HG02763 (cell line): ENCODE measurements around the gene PDLIM1.

ENCODE experiments used
- ATAC-seq: cut with Tn5 transposase; IDR thresholded peaks from one replicate; pipeline ENCODE4 v1.9.1; 2021; ENCODE audit warnings: mild to moderate bottlenecking, moderate library complexity; ENCODE audit not compliant: unreplicated experiment

Gene PDLIM1, protein sequence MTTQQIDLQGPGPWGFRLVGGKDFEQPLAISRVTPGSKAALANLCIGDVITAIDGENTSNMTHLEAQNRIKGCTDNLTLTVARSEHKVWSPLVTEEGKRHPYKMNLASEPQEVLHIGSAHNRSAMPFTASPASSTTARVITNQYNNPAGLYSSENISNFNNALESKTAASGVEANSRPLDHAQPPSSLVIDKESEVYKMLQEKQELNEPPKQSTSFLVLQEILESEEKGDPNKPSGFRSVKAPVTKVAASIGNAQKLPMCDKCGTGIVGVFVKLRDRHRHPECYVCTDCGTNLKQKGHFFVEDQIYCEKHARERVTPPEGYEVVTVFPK

DNA sequence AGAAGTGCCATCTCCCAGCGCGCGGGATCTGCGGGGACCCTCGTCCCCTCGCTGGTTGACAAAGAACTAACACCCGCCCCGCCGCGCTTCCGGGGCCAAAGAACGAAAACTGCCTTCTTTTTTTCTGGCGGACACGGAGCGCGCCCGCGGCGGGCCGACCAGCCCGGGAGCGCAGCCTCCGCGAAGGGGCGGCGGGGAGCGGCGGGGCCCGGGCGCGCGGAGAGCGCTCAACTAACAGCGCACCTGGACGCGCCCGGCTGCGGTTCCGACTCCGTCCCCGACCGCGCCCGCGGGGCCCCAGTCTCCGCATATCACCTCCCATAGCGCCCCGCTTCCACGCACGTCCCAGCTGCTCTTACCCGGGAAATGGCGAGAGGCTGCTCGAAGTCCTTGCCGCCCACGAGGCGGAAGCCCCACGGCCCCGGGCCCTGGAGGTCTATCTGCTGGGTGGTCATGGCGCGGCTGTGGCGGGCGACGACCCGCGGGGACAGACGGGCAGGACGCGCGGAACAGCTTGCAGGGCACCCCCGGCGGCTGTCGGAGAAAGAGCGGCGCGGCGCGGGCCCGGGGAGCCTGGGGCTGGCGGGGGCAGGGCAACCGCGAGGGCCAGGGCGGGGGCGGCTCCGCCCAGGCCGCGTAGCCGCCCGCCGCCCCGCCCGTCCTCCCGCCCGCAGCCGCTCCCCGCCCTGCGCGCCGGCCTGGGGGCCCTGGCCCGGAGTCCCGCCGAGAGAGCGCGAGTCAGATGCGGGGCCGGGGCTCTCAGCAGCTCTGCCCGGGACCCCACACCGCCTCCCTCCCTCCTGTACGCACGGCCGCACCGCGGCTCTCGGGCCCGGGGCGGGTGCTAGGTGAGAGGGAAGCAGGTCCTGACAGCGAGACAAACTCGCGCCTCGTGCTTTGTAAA, at the start of gene PDLIM1:
TSS of gene PDLIM1 (minus strand) at position 543 of the 904 bp plus-strand sequence. CDS start at position 455, 88 bp downstream.
- peak; percentile 44 for ATAC-seq

DNA sequence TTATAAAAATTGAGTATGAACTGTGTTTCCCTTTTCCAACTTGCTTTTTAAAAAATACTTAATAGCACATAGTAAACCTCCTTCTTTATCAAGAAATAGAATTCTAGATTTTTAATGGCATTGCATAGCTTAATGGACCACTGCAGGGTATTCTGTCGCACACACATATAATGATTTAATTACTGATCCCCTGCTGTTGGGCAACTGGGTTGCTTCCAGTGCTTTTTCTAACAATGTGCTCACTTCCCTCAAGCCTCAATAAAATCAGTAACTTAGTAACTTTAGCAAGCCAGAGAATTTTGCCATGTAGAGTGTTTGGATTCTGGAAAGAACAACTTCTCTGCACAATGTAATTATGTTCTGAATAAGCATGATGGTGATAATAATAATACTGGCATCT, 49.1 kb upstream of the PDLIM1 start:
- no peak for ATAC-seq

DNA sequence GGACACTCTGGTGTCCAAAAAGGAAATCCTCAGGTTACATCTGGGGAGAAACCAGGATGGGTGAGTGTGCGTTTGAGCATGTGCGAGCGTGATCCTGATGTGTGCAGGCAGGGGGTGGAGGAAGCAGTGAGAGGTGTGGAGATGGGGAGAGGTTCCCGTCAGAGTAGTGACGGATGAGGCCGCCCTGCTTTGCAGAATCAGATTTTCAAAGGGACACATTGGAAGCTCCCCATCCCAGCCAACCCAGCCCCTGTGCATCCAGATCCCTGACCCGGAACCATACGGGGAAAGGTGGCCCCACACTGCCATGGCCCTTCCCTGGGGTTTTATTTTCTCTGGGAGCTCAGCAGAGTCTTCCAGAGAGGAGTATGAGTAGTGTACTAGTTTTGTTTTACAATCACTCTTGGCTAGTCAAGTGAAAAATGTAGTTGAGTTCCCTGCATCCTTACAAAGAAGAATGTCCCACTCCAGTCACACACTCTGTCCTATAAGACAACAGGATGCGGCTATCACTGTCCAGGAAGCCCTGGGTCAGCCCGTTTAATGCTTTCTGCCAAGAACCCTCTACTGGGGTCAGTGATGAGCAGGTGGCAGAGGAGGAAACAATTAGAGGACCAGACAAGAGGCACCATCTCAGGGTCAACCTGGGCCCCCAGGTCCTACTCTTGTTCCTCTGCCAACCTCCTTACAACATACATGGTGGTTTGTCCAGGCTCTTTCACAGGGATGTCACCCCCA, 46.8 kb upstream of the PDLIM1 start:
- no peak for ATAC-seq

DNA sequence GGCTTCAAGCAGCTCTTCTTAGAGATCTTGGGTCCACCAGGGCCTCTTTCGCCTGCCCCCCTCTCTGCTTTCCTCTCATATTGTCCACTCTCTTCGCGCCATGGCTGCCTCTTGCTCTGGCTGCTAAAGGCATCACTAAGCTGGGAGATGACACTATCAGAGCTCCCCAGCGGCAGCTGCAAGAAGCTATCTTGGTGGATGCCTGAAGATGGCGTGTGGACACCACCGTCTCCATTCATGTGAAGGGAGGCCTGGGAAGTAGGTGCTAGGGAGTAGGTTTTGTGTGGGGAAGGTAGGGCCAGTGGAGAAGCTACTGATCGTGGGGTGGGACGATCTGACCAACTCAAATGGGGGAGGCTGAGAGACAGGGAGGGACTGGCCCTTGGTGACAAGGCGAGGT, 45.9 kb upstream of the PDLIM1 start:
- ATAC-seq: no peak

DNA sequence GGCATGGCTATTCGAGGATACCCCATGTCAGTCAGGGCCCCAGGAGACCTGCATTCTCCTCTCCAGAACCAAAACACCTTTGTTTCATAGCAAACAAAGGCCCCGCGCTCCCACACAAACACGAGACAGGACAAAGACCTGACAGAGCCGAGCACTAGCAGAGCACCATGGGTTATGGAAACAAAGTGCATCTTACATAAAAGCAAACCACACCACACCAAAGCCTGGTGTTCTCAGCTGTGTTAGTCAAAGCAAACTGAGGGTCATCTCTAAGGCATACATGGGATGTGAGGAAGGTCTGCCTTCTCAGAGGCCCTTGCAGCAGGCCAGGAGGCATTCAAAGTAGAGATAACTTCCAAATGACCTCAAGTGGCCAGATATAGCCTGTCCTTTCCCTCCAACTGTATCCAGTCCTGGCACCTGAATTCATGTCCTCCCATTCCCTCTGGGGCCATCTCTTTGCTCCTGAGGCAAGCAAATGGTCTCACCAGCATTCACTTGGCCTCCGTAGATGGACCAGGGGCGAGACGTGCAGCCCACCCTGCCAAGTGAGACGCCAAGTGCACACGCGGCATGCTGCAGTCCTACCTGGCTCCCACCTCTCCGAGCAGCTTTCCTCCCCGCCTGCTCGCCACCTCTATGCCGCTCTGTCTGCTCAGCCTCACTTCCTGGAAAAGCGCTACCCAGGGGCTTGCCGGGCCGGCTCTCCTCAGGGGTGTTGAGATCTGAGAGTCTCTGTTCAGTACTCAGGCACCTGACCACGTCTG, 45.3 kb upstream of the PDLIM1 start:
- no peak for ATAC-seq

DNA sequence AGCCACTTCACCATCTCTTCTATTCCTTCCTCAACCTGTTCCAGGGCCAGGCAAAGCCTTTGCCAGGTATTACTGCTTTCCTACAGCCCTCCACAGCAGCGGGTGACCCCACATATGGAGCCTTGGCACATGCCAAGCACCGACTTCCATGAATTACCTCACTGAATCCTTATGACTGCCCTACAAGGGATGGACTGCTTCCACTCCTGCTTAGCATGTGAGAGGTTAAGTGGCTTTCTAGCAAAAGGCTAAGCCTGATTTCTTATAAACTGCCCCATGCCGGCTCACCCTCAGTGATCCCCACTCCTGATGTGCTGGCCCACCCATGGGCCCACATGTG, 44.0 kb upstream of the PDLIM1 start:
- ATAC-seq: no peak

DNA sequence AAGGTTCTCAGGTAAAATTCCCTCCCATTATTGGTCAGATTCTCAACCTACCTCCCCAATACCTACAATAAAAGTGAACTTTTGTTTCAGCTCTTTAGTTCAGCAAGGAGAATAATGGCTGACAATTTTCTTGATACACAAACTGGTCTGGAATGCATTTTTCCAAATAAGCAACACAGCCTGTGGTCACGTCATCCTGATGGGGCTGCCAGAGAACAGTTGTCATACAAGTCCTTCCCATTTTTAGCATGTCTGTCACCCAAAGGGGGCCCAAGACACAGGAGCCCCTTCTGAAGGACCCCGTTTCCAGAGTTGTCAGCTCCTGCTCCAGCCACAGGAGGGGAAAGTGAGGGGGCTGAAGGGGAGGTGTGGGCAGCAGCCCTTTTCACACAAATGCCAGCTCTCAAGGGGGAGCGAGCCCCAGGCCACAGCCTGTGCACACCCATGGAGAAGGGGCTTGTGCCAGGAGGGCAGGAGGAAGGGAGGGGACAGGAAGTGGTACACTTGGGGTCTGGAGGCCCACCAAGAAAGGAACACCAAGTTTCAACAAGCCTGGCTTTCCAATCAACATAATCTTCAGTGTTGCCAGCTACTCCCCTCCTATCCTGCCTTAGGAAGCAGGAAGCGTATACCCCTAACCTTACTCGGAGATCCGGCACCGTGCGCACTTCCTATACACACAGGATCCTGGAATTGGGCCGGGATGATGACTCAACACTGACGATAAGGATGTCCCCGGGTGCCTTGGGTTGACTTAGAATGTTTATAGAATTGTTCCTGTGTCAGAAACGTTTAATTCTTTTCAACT, 43.4 kb upstream of the PDLIM1 start:
- no peak for ATAC-seq

DNA sequence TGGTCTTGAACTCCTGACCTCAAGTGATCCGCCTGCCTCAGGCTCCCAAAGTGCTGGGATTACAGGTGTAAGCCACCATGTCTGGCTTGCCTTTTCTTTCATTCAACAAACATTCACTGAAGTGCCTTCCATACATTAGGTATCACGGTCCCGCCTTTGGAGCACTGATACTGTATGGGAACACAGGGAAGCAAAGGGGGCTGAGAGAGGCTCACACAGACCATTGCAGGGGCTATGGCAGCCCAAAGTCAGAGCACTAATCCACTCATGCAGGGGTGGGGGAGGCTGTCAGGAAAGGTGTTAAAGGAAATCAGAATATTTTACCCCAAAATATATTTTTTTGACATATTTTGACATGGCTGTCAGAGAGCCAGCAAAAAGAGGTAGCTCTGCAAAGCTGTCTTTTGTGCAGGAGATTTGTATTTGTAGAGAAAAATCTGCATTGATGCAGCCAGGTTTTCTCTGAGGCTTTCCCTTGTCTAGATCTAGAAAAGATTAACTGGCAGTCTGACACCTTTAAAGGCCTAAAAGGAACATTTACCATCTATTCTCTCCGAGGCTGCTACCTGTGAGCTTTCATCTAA, 42.0 kb upstream of the PDLIM1 start:
- no peak for ATAC-seq

DNA sequence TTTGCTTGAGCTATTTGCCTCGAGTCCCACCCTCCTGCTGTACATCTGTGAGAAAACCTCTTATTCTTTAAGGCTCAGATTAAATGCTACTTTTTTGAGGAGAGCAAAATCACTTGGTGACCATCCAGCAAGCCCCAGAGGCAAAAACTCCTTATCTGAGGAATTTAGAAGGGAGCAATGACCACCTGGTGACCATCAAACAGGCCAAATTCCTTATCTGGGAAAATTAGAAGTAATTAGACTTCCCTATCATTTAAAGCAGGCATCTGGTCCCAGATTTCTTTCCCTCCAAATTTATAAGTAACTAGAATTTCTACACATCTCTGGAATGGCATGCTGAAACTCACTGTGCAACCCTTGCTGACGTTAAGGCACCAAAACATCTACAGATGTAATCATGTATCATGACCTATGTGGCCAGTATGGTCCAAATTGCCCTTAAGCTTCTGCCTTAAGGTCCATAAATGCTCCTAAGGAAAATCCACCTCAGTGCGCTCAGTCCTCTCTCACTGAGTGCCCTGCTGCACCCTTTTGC, 40.9 kb upstream of the PDLIM1 start:
- ATAC-seq: no peak

DNA sequence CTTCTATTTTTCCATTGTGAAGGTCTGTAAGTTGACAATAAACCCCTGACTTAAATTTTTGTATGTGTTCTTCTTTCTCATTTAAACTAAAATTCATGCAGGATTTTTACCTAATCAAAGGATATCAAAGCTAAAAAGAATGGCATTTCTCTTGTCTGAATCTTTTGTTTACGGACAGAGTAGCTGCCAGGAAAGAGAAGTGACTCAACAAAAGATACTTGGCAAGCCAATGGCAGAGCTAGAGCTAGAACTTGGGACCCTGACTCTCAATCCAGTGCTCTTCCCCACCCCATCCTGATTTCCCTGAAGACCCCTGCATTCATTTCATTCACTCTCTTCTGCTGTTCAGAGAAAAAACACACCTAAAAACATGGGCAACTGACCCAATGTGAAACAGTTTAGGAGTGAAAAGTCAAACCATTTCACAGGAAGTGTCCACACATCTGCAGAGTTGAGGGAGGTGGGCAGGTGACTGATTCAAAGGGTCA, 40.2 kb upstream of the PDLIM1 start:
- ATAC-seq: no peak

DNA sequence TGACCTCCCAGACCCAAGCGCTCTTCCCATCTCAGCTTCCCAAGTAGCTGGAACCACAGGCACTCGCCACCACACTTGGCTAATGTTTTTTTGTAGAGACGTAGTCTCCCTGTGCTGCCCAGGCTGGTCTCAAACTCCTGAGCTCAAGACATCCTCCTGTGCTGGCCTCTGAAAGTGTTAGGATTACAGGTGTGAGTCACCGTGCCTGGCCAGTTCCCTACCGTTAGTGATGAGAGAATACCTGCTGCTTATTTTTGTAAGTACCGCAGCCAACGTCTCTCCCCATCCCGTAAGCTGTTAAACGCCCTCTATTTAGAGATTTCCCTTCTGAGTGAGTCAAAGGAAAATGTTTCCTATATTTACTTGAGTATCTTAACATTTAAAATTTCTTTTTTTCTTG, 38.5 kb upstream of the PDLIM1 start:
- no peak for ATAC-seq

DNA sequence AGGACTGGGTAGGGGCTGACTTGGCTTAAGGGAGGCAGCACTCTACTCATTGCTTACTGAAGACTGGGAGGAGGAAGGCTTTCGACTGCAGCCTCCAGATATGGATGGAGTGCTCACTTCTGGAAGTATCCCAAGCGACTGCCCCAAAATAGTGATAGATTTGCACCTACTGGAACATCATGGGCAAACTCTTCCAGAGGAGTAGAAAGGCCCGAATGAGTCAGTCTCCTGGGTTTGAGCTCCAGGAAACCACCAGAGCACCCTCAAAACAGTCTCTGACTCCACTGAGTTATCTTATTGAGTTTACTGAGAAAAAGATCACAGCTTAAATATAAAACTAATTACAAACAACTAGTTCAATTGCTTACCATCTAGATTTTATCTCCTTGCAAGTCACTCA, 37.2 kb upstream of the PDLIM1 start:
- ATAC-seq: no peak

DNA sequence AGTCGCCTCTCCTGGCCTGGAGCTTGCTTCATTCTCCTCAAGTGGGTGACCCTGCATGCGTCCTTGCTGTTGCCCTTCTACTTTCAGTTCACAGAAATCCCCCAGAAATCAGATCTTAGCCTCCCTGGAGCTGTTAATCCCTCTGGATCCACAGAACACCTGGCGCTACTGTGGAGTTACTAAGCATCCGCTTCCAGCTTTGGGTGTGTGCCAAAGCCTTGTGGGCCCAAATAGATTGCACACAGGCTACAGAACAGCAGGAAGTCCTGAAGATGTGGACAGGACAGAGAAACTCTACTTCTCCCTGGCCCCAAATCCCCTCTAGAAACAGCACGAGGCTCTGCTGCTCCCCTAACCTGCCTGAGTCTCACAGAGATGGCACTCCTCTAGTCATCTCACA, 36.6 kb upstream of the PDLIM1 start:
- no peak for ATAC-seq

DNA sequence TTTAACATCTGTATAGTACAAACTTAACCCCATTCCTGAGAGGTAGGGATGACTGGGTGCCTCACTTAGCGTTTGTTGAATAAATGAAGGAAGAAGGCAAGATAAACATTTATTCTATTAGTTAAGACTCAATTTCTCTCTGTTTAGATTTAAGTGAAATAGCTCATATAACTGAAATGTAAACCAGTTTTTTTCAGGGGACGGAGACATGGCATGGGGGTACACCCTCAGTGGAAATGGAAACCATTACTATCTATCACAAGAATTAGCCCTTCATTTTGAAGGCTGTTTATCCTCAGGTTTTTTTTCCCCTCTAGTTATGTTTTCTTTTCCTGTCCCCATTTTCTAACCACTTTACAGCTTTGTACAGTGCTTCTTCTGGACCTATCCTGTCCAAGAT, 35.6 kb upstream of the PDLIM1 start:
- ATAC-seq: no peak

DNA sequence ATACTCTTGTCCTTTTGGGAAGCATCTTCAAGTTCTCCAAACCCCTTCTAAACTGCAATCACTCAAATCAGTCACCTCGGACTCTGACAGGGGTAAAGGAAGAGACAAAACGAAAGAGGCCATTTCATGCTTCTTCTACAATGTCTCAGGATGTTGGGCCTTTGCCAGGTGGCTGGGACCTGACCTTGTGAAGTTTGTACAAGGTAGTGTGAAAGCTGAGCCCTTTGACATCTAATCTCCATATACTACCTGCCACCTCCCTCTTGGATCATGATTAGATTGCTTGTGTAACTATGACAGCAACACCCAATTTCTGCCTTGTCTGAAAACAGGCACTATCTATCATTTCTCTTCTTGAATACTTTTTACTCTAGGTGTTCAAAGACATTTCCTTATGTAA, 35.1 kb upstream of the PDLIM1 start:
- ATAC-seq: no peak

DNA sequence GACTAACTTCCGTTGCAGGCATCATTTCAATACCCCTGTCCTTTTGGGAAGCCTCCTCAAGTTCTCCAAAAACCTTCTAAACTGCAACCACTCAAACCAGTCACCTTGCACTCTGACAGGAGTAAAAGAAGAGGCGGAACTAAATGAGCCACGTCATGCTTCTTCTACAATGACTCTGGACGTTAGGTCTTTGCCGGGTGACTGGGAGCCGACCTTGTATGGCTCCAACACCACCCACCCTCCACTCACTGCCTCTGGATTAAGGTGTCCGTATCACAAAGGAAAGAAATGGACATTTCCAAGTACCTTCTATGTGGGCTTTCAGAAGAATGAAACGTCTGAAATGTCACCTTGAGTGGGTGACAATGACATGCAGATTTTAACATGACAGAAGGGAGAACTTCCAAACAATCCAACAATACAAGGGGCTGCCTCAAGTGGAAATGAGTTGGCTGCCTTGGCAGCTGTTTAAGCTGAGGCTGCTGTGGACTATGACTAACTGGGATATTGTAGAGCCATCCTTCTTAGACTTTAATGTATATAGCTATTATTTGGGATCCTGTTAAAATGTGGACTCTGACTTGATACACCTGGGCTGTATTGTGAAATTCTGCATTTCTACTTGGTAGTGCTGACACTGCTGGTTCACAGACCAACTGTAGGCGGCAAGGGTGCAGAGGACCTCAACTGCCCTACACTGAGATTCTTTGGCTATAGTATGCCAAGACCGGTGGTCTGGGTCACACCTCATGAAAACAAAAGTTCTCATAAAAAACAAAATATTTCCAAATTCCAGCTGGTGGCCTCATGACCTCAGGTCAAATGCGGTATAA, 33.8 kb upstream of the PDLIM1 start:
- ATAC-seq: no peak

DNA sequence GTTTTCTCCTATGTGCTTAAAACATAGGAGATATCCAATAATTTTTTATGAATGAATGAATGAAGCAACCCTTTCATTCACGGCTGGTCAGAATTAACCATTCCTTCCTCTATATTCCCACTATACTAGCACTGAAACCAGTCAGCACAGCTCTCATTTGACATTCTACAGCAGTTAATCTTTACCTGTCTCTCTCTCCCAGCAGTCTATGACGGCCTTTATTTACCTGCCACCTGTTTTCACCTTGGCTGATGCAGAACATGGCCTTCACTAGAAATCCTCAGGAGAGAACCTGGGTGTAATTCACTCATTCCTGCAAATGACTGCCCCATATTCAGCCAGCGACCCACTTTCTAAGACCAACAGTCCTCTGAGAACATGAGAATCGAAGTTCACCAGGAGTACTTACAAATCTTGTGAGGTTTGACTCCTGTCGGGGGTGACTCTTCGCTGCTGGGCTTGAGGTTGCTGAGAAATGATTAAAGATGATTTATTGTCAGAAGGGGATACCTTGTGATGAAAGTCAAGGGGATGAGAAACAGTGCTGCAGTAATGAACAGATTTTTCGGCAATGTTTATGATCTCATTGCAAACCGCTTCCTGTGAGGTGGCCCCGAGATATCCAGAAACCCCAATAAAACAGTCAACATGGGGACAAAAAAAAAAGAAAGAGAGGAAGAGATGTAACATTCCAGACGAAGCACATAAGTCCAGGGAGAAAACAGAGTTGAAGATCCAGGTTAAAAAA, 30.9 kb upstream of the PDLIM1 start:
- ATAC-seq: no peak

DNA sequence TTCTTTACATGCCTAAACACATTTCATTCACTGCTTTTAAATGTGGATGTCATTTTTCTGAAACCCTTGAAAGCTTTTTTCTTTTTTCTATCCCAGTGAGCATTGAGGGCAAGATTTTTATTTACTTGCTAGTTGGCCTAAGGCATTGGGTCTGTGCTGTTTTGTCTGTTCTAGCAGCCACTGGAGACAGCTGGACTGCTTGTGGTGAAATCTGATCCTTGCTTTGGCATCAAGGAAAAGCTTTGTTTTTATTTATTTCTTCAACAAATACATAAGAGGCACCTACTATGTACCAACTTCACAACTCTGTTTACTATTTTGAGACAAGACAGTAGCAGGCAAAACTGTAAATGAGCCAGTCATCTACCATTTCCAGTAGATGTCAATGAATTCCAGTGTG, 28.4 kb upstream of the PDLIM1 start:
- ATAC-seq: no peak
